Stimulated activated naive CD8-positive, alpha-beta T cell treated with anti-CD3 and anti-CD28 coated beads, Interleukin-15, amount 100 ng/mL, for 72 hours (primary cell): ENCODE results near the gene CCDC120.

Experiments
- ATAC-seq: fragments of 150-1000 bp; cut with Tn5 transposase; 2 replicates; pipeline ENCODE4 v1.10.0; 2021; ENCODE audit warnings: mild to moderate bottlenecking, moderate library complexity
- DNase-seq, 2 donors: peaks; one replicate each; pipeline ENCODE4 v3.0.0; 2021 to 2022
- H3K27ac Mint-ChIP-seq, 2 donors: one replicate each; pipeline ENCODE4 v1.8.0; 2022; ENCODE audit warnings: mild to moderate bottlenecking in 2 of 2, mixed read lengths in 2 of 2, moderate library complexity in 2 of 2
- H3K27me3 Mint-ChIP-seq: one replicate; pipeline ENCODE4 v1.8.0; 2022; ENCODE audit warnings: mixed read lengths
- H3K4me1 Mint-ChIP-seq: one replicate; pipeline ENCODE4 v1.8.0; 2022; ENCODE audit warnings: mild to moderate bottlenecking, mixed read lengths
- H3K4me3 Mint-ChIP-seq, 2 donors: one replicate each; pipeline ENCODE4 v1.8.0; 2022; ENCODE audit warnings: mild to moderate bottlenecking in 2 of 2, mixed read lengths in 2 of 2, moderate library complexity in 1 of 2
- H3K9me3 Mint-ChIP-seq, 2 donors: one replicate each; pipeline ENCODE4 v1.8.0; 2022; ENCODE audit warnings: mixed read lengths in 2 of 2

CCDC120 gene

GRCh38 chrX:49054073-49054762, 4.6 kb upstream of the CCDC120 start:
- H3K27me3 Mint-ChIP-seq, result no peaks in the 10 kb centered on the region
- H3K27ac Mint-ChIP-seq, result peak overlapping the region in 1 of 2 donors; percentile 85
- peaks cover 42% of the 10 kb centered on the region for H3K4me1 Mint-ChIP-seq
- peak overlapping the region; percentile 80 to 92 for H3K4me3 Mint-ChIP-seq
- peaks cover 0 to 5% of the 10 kb centered on the region in 2 donors for H3K9me3 Mint-ChIP-seq
- no peak for DNase-seq
- no peak for ATAC-seq

DNA sequence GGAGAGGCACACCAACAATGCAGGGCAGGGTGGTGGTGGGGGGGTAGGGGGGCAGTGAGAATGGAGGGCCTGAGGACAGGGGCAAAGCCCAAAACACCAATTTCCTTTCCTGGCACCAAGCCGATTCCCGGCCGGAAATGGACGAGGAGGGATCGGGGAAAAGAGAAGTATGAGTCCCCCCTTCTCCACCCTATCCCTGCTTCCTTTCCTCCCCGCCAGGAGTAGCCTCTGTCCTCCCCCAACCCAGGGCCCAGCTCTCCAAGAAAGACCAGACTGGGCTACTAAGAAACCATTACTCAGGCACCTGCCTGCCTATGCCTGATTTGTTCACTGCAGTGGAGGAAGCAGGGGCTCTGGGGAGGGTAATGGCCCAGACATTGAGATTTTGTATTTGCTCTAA, 402 bp downstream of the CCDC120 start:
- ATAC-seq, result no peak
- no peaks in the 10 kb centered on the region for H3K27me3 Mint-ChIP-seq
- no peaks in the 10 kb centered on the region for H3K9me3 Mint-ChIP-seq
- no peak for DNase-seq
- no peak overlapping the region for H3K27ac Mint-ChIP-seq
- peaks cover 26% of the 10 kb centered on the region for H3K4me1 Mint-ChIP-seq
- H3K4me3 Mint-ChIP-seq, result no peak overlapping the region

DNA sequence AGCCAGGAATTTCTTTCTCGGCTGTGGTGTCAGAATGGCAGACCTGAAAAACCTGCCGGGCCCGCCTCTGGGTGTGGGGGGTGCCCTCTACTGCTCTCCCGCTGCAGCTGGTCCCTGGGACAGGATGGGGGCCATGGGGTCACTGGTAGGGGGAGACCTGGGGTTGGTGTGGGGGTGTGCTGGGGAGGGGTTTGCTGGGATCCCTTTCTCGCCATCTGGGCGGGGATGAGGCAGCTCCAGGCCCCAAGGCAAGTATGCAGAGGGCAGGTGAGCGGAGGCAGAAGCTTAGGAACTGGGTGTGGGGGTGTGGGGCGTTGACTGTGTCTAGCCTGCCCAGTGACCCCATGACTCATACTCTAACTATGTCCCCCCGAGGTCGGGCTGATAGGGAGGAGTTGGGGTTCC, 884 bp downstream of the CCDC120 start:
- ATAC-seq, result no peak
- peaks cover 21% of the 10 kb centered on the region for H3K4me1 Mint-ChIP-seq

DNA sequence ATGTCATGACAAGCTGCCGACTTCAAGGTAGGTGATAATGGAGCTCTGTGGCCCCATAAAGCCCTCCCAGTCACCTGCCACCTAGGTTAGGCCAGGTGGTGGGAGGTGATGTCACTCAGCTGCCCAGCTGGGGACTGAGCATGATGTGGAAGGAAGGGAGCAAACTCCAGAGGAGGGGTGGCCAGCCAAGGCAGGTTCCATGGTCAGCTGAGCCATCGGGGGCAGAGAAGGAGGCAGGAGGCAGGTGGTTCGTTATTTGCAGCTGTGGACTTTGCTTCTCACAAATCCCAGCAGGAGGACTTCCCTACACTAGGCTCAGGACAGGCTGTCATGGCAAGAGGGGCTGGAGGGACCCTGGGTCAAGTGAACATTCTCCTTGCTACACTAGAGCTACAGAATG, 2.1 kb downstream of the CCDC120 start:
- H3K4me1 Mint-ChIP-seq, result peaks cover 13% of the 10 kb centered on the region
- no peak for DNase-seq
- H3K9me3 Mint-ChIP-seq, result no peaks in the 10 kb centered on the region
- H3K27ac Mint-ChIP-seq, result no peak overlapping the region
- H3K4me3 Mint-ChIP-seq, result no peak overlapping the region
- no peak for ATAC-seq
- H3K27me3 Mint-ChIP-seq, result no peaks in the 10 kb centered on the region

More for the DNA sequence above, 884 bp downstream of the CCDC120 start:
- no peak overlapping the region for H3K27ac Mint-ChIP-seq
- H3K27me3 Mint-ChIP-seq, result no peaks in the 10 kb centered on the region
- H3K4me3 Mint-ChIP-seq, result no peak overlapping the region
- H3K9me3 Mint-ChIP-seq, result no peaks in the 10 kb centered on the region
- DNase-seq, result no peak

GRCh38 chrX:49061490-49061889, 2.7 kb downstream of the CCDC120 start:
- Mint-ChIP-seq H3K4me3 (no peak overlapping the region), H3K27ac (no peak overlapping the region), H3K27me3 (no peaks in the 10 kb centered on the region), H3K4me1 (peaks cover 13% of the 10 kb centered on the region), H3K9me3 (no peaks in the 10 kb centered on the region)
- no peak for ATAC-seq
- DNase-seq, result no peak

- DNase-seq (no peak), ATAC-seq (no peak)
- H3K4me3 Mint-ChIP-seq, result no peak overlapping the region
- no peaks in the 10 kb centered on the region for H3K27me3 Mint-ChIP-seq
- no peaks in the 10 kb centered on the region for H3K9me3 Mint-ChIP-seq
- H3K4me1 Mint-ChIP-seq, result peaks cover 11% of the 10 kb centered on the region
- H3K27ac Mint-ChIP-seq, result no peak overlapping the region
Observed at GRCh38 chrX:49061916-49062315, 3.1 kb downstream of the CCDC120 start.

DNA sequence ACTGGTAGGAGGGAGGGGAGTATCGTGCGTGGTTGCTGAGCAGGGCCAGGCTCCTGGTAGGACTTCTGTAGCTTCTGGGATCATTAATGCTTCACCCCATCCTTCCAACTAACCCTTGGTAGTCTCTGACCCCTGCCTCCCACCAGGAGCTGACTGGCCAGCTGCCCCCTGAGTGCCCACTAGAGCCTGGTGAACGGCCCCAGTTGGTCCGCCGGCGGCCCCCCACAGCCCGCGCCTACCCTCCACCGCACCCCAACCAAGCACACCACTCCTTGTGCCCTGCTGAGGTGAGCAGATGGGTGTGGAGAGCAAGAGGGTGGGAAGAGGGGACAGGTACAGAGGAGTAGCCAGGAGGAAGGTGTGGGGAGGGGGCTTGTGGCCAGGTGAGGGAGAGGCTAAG, 4.9 kb downstream of the CCDC120 start:
- H3K4me3 Mint-ChIP-seq, result no peak overlapping the region
- H3K4me1 Mint-ChIP-seq, result no peaks in the 10 kb centered on the region
- no peaks in the 10 kb centered on the region for H3K9me3 Mint-ChIP-seq
- no peak overlapping the region for H3K27ac Mint-ChIP-seq
- no peak for DNase-seq
- no peak for ATAC-seq
- H3K27me3 Mint-ChIP-seq, result no peaks in the 10 kb centered on the region

DNA sequence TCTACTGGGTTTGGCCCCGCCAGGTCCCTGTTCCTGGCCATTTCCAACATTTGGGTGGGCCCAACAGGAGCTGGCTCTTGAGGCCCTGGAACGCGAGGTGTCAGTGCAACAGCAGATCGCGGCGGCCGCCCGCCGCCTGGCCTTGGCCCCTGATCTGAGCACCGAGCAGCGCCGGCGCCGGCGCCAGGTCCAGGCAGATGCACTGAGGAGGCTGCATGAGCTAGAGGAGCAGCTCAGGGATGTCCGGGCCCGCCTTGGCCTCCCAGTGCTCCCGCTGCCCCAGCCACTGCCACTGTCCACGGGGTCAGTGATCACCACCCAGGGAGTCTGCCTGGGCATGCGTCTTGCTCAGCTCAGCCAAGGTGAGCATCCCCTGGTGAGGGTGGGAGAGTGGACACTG, 5.5 kb downstream of the CCDC120 start:
- Mint-ChIP-seq H3K27me3 (no peaks in the 10 kb centered on the region), H3K27ac (peak overlapping the region in 1 of 2 donors; percentile 76), H3K4me1 (no peaks in the 10 kb centered on the region), H3K4me3 (no peak overlapping the region), H3K9me3 (no peaks in the 10 kb centered on the region)
- ATAC-seq (no peak), DNase-seq (no peak)

DNA sequence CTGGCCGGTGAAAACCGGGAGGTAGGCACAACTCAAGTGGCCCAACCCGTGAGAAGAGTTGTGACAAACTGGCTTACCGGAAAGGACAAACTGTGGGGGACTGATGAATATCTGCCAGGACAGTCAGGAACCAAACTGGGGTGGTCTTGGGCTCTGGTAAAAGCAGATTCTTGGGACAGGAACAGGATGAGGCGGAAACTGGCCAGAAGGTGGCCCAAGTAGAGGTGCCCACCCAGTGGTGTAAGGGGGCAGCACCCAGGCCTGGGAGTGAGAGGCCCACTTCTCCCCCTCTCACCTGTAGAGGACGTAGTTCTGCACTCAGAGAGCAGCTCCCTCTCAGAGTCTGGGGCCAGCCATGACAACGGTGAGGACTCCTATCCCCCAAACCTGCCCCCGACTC, 5.9 kb downstream of the CCDC120 start:
- Mint-ChIP-seq H3K27ac (peak overlapping the region in 1 of 2 donors; percentile 76), H3K9me3 (no peaks in the 10 kb centered on the region), H3K4me1 (no peaks in the 10 kb centered on the region), H3K4me3 (no peak overlapping the region), H3K27me3 (no peaks in the 10 kb centered on the region)
- DNase-seq, result no peak
- ATAC-seq, result no peak

DNA sequence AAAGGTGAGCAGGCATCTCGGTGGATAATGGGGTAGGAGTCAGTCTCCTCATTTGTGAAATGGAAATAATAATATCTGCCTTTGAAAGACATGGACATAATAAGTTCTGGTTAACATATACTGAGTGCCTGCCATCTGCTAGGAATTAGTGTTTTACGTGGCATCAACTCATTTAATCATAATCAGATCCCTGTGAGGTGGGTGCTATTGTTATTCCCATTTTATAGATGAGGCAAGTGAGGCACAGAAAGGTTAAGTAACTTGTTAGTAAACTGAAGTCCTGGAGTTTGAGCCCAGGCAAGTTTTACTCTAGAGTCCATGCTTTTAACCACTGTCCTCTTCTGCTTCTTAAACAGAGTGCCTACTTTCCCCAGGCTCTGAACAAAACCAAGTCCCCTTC, 7.5 kb downstream of the CCDC120 start:
- no peaks in the 10 kb centered on the region for H3K27me3 Mint-ChIP-seq

DNA sequence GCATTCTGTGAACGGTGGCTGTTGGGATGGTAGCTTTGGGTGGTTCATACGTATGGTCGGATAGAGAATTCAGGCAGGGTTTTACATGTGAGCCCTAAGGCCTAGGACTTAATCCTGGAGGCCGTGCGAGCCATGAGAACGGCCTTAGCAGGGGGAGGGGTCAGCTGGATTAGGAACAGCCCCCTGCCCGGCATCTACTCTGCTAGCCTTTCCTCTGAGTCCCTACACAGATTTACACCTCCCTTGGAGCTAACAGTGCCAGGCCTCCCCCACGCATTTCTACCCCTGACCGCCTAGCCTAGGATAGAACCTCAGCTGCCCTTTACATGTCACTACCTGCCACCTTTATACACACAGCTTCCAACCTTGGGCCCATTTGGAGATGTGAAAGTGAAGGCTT, 7.9 kb downstream of the CCDC120 start:
- DNase-seq (no peak), ATAC-seq (no peak)
- H3K9me3 Mint-ChIP-seq, result no peaks in the 10 kb centered on the region
- no peaks in the 10 kb centered on the region for H3K4me1 Mint-ChIP-seq
- no peak overlapping the region for H3K27ac Mint-ChIP-seq
- no peaks in the 10 kb centered on the region for H3K27me3 Mint-ChIP-seq
- H3K4me3 Mint-ChIP-seq, result no peak overlapping the region

More for the DNA sequence above, 7.5 kb downstream of the CCDC120 start:
- ATAC-seq (no peak), DNase-seq (no peak)
- no peaks in the 10 kb centered on the region for H3K9me3 Mint-ChIP-seq
- H3K27ac Mint-ChIP-seq, result no peak overlapping the region
- H3K4me3 Mint-ChIP-seq, result no peak overlapping the region
- no peaks in the 10 kb centered on the region for H3K4me1 Mint-ChIP-seq

DNA sequence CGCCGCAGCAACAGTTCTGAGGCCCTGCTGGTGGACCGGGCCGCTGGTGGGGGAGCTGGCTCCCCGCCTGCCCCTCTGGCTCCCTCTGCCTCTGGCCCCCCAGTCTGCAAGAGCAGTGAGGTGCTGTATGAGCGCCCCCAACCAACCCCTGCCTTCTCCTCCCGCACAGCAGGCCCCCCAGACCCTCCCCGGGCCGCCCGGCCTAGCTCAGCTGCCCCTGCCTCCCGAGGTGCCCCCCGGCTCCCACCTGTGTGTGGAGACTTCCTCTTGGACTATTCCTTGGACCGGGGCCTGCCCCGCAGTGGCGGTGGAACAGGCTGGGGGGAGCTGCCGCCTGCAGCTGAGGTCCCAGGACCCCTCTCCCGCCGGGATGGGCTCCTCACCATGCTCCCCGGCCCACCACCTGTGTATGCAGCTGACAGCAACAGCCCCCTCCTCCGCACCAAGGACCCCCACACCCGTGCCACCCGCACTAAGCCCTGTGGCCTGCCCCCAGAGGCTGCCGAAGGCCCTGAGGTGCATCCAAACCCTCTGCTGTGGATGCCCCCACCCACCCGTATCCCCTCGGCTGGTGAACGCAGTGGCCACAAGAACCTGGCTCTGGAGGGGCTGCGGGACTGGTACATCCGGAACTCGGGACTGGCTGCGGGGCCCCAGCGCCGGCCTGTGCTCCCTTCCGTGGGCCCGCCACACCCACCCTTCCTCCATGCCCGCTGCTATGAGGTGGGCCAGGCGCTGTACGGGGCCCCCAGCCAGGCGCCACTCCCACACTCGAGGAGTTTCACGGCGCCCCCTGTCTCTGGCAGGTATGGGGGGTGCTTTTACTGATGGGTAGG, 8.7 kb downstream of the CCDC120 start:
- peak overlapping the region in 1 of 2 donors; percentile 34 for H3K27ac Mint-ChIP-seq
- H3K4me1 Mint-ChIP-seq, result peaks cover under 1% of the 10 kb centered on the region
- DNase-seq (no peak), ATAC-seq (peak; percentile 35)
- H3K27me3 Mint-ChIP-seq, result no peaks in the 10 kb centered on the region
- no peak overlapping the region for H3K4me3 Mint-ChIP-seq
- H3K9me3 Mint-ChIP-seq, result no peaks in the 10 kb centered on the region

- H3K4me1 Mint-ChIP-seq, result peaks cover 15% of the 10 kb centered on the region
- ATAC-seq (no peak), DNase-seq (no peak)
- no peak overlapping the region for H3K27ac Mint-ChIP-seq
- no peak overlapping the region for H3K4me3 Mint-ChIP-seq
- no peaks in the 10 kb centered on the region for H3K9me3 Mint-ChIP-seq
- H3K27me3 Mint-ChIP-seq, result no peaks in the 10 kb centered on the region
Observed at GRCh38 chrX:49069038-49069437, 10.2 kb downstream of the CCDC120 start.

DNA sequence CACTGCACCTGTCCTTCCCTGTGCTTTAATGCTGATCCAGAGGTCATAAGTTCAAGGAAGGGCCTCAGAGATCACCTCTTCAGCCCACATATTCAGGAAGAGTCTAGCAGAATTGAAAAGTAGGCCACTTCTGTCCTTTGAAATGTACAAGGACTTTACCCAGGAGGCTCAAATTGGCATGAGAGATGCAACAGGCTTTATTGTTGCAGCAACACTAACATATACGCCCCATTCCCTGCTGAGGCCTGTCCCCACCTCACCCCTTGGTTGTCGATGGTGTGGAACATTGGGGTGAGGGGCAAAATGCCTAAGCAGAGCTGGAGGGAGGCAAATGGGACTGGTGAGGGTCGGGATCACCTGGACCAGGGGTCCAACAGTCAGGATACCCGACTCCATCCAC, 12.2 kb downstream of the CCDC120 start:
- peak overlapping the region in 1 of 2 donors; percentile 91 for H3K27ac Mint-ChIP-seq
- H3K4me3 Mint-ChIP-seq, result peak overlapping the region in 1 of 2 donors; percentile 6
- H3K27me3 Mint-ChIP-seq, result no peaks in the 10 kb centered on the region
- H3K4me1 Mint-ChIP-seq, result peaks cover 23% of the 10 kb centered on the region
- H3K9me3 Mint-ChIP-seq, result no peaks in the 10 kb centered on the region
- ATAC-seq (no peak), DNase-seq (no peak)

- ATAC-seq, result no peak
- H3K9me3 Mint-ChIP-seq, result no peaks in the 10 kb centered on the region
- peaks cover 23% of the 10 kb centered on the region for H3K4me1 Mint-ChIP-seq
- no peaks in the 10 kb centered on the region for H3K27me3 Mint-ChIP-seq
- H3K27ac Mint-ChIP-seq, result peak overlapping the region in 1 of 2 donors; percentile 91
- peak overlapping the region; percentile 87 to 97 for H3K4me3 Mint-ChIP-seq
- no peak for DNase-seq
Observed at GRCh38 chrX:49071877-49072711, 13.3 kb downstream of the CCDC120 start.

DNA sequence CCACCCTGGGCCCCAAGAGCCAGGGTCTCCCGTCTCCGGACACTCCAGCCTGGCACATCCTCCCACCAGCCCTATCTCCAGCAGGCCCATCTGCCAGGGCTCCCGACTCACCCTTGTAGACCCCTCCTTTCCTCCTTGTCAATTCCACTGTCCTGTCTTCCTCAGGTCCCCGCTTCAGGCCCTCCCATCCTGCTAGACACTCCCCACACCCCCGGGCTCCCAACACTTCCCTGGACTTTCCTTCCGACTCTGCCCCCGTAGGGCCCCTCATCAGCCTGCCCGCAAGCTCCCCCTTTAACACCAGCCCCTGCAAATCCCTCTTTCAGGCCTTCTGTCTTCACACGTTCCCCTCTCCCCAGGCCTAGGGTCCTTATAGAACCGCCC, 13.9 kb downstream of the CCDC120 start:
- Mint-ChIP-seq H3K27ac (peak overlapping the region; percentile 74 to 88), H3K4me3 (peak overlapping the region; percentile 87 to 97), H3K27me3 (no peaks in the 10 kb centered on the region), H3K4me1 (peaks cover 23% of the 10 kb centered on the region), H3K9me3 (no peaks in the 10 kb centered on the region)
- DNase-seq (no peak), ATAC-seq (no peak)
